SK-N-MC (cell line): ENCODE results near the gene SMIM12.

ENCODE experiments used
- EZH2 ChIP-seq: fragments of 200-600 bp; sonication (generic); IDR thresholded peaks from one replicate; pipeline ENCODE4 v1.6.1; 2017; ENCODE audit warnings: antibody characterized with exemption
- POLR2AphosphoS5 ChIP-seq: IDR thresholded peaks from 2 replicates; pipeline ENCODE4 v1.6.1; 2012; ENCODE audit warnings: mild to moderate bottlenecking, low read depth, low read length, borderline replicate concordance

DNA sequence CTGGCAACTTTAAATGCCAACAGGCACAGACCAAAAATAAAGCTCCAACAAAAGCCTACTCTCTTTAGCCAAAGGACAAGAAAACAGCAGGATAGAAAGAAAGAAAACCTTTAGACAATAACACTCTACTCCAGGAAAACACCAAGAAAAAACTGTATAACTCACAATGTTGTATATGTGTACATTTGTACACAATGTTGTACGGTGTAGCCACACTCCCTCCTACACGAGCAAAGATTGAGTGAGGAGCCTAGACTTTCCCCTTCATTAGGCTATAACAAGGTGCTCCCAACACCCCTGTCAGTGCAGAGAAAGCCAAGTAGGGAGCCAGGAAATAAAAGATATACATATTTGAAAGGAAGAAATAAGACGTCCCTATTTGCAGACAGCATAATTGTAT, 42.8 kb downstream of the SMIM12 start:
- no peak for TF ChIP-seq POLR2AphosphoS5
- TF ChIP-seq EZH2: no peak
